Esophagus squamous epithelium (tissue), 4 donors: ENCODE measurements around the gene SLC38A9.

Experiments
- CTCF ChIP-seq, 6 experiments: fragments of 450-650 bp in 4 of 6; fragments of 200-600 bp in 2 of 6; sonication (generic) in 2 of 6; IDR thresholded peaks; one replicate each; pipeline ENCODE4 v1.5.1; 2016 to 2019; ENCODE audit warnings: antibody characterized with exemption in 6 of 6, mild to moderate bottlenecking in 4 of 6, moderate library complexity in 4 of 6
- POLR2A ChIP-seq, 4 donors: fragments of 450-650 bp; IDR thresholded peaks; one replicate each; pipeline ENCODE4 v1.6.1; 2017; ENCODE audit warnings: antibody characterized with exemption in 4 of 4, mild to moderate bottlenecking in 4 of 4, moderate library complexity in 3 of 4

- TF ChIP-seq POLR2A (IDR thresholded peaks at IDR 0.05) (no peak), CTCF (IDR thresholded peaks at IDR 0.05) (no peak)
Observed at GRCh38 chr5:55603922-55604321, 108.2 kb downstream of the SLC38A9 start.
